Mucosa of descending colon (tissue), 3 donors: Measurements from ENCODE around the gene LCE7A. TPM values are rescaled to one million over a fixed set of nuclear protein-coding genes. Genes with fewer than 3 reads are reported as not detected.

Source experiments
- ATAC-seq: fragments of 200-7000 bp; cut with Tn5 transposase; one replicate; pipeline ENCODE4 v1.9.1; 2020; ENCODE audit warnings: mild to moderate bottlenecking, moderate library complexity
- DNase-seq, 3 donors: peaks; one replicate each; pipeline ENCODE4 v3.0.0-alpha.2; 2020
- H3K36me3 ChIP-seq: fragments of 200-600 bp; one replicate; pipeline ENCODE4 v1.8.0; 2021; ENCODE audit warnings: low read depth, mild to moderate bottlenecking
- H3K4me1 ChIP-seq: fragments of 200-600 bp; one replicate; pipeline ENCODE4 v1.8.0; 2021; ENCODE audit warnings: low read depth, mild to moderate bottlenecking
- H3K4me3 ChIP-seq: fragments of 200-600 bp; one replicate; pipeline ENCODE4 v1.8.0; 2021; ENCODE audit warnings: mild to moderate bottlenecking
- H3K9me3 ChIP-seq: fragments of 200-600 bp; one replicate; pipeline ENCODE4 v1.8.0; 2021; ENCODE audit warnings: mild to moderate bottlenecking
- intact Hi-C, 2 donors: fragments of 100-400 bp; cut with DNase I in 1 of 2; cut with micrococcal nuclease in 1 of 2; formaldehyde crosslinking; loops; one replicate each; pipeline versions ENCODE4 v1.11.0 to v1.11.1; 2022; cut with DNase I, micrococcal nuclease
- total RNA-seq, 3 donors: library from RNA; stranded (reverse); fragmentation: NEBNext Ultra II Directional in 2 of 3; extraction: Animal tissue kit (Norgen Biotek cat#: 25700) in 2 of 3; gene quantifications; one replicate each; pipeline versions ENCODE4 v1.2.1 to v1.2.4, GENCODE V29; 2021 to 2023
- TF ChIP-seq, protein P1 (sequence below): fragments of 200-600 bp; IDR thresholded peaks from one replicate; pipeline ENCODE4 v1.8.0; 2022; ENCODE audit warnings: antibody characterized with exemption, mild to moderate bottlenecking
- donor health status: DM: no; HTN: no; CAD: no; lungs with moderate emphysema.
- donor health status: DM: no; HTN: no; CAD: no.
- donor health status: DM: no; HTN: yes; CAD: no.

Gene LCE7A
- total RNA-seq, 3 donors from 2014 or later = not detected

- TF ChIP-seq, protein P1, sequence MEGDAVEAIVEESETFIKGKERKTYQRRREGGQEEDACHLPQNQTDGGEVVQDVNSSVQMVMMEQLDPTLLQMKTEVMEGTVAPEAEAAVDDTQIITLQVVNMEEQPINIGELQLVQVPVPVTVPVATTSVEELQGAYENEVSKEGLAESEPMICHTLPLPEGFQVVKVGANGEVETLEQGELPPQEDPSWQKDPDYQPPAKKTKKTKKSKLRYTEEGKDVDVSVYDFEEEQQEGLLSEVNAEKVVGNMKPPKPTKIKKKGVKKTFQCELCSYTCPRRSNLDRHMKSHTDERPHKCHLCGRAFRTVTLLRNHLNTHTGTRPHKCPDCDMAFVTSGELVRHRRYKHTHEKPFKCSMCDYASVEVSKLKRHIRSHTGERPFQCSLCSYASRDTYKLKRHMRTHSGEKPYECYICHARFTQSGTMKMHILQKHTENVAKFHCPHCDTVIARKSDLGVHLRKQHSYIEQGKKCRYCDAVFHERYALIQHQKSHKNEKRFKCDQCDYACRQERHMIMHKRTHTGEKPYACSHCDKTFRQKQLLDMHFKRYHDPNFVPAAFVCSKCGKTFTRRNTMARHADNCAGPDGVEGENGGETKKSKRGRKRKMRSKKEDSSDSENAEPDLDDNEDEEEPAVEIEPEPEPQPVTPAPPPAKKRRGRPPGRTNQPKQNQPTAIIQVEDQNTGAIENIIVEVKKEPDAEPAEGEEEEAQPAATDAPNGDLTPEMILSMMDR = no peak
- Histone ChIP-seq H3K36me3 (no peaks in the 10 kb centered on the region), H3K4me3 (no peak overlapping the region), H3K9me3 (no peaks in the 10 kb centered on the region), H3K4me1 (no peaks in the 10 kb centered on the region)
- ATAC-seq (no peak), DNase-seq (no peak)
- intact Hi-C loops = no loop called here
Measured at GRCh38 chr1:152861374-152861773, 1.6 kb downstream of the LCE7A start.

DNA sequence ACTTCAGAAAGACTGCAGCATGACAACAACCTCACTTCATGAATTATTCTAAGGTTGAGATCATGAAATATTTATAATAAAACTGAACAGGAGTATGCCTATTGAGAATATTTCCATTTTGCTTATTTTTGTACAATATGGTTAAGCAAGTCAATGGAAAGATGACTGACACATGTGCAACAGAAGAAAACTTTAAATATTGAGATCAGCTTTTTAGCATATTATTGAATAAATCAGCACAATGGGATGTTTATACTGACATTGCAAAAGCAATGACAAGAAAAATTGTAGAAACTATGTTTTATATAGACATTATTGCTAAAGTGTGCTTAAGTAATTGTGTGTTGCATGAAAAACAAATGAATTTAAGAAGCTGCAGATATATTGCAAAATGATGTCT lies 4.6 kb downstream of the LCE7A start:
- no peaks in the 10 kb centered on the region for H3K4me1 ChIP-seq
- intact Hi-C loops = no loop called here
- H3K4me3 ChIP-seq = no peak overlapping the region
- TF ChIP-seq, protein P1 = no peak
- no peaks in the 10 kb centered on the region for H3K36me3 ChIP-seq
- H3K9me3 ChIP-seq = no peaks in the 10 kb centered on the region
- ATAC-seq = no peak
- no peak for DNase-seq

DNA sequence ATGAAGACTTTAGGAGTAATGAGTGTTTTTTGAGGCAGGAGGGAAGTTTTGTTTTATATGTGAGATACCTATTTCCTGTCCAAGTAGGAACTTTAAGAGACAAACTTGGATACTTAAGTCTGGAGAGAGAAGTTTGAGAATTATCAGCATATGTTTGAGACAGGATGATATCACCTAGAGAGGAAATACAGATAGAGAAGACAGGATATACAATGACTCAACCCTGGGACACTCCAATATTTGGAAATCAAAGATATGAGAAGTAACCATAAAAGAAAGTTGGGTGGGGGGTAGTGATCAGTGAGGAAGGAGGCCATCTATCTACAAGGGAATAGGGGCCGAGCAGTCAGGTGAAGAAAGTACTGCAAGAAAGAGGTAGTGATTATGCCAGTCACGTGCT lies 6.5 kb downstream of the LCE7A start:
- Histone ChIP-seq H3K4me3 (no peak overlapping the region), H3K4me1 (no peaks in the 10 kb centered on the region), H3K36me3 (no peaks in the 10 kb centered on the region), H3K9me3 (no peaks in the 10 kb centered on the region)
- DNase-seq = no peak
- TF ChIP-seq, protein P1 = no peak
- ATAC-seq = no peak
- intact Hi-C loops = no loop called here

DNA sequence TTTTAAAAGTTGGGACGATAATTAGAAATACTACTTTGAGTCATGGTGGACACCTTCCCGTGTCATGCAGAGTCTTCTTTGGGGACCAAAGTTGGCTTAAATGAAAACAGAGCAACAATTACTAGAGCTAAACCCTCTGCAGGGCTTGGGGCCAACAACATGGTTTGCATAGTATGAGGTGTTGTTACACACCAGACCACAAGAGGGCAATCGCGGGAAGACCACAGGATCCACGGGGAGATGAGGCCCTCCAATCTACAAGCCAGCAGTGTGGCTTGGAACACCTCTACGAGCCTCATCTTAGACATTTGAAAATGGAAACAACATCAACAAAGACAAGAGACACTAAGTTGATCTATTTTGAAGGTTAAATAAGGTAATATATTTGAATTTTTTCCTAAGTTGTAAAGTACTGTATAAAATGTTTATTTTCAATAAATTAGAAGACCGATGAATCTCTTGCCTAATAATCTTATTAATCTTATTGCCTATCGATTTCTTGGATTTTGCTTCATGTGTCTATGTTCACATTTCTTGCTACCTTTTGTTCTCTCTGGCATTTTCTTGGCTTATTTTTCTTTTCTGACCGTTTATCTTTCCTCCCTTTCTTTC lies 10.1 kb downstream of the LCE7A start:
- H3K4me1 ChIP-seq = no peaks in the 10 kb centered on the region
- H3K9me3 ChIP-seq = no peaks in the 10 kb centered on the region
- DNase-seq (peak in 2 of 3 donors; percentile 35 to 80), ATAC-seq (peak; percentile 83)
- no peak overlapping the region for H3K4me3 ChIP-seq
- TF ChIP-seq, protein P1 = peak; percentile 47
- intact Hi-C loops = no loop called here
- H3K36me3 ChIP-seq = no peaks in the 10 kb centered on the region

- no peaks in the 10 kb centered on the region for H3K36me3 ChIP-seq
- peak in 1 of 3 donors; percentile 4 for DNase-seq
- intact Hi-C loops = no loop called here
- TF ChIP-seq, protein P1 = no peak
- no peaks in the 10 kb centered on the region for H3K9me3 ChIP-seq
- no peaks in the 10 kb centered on the region for H3K4me1 ChIP-seq
- no peak for ATAC-seq
- no peak overlapping the region for H3K4me3 ChIP-seq
Measured at GRCh38 chr1:152870831-152871730, 11.3 kb downstream of the LCE7A start.
